GM21576 (cell line): ENCODE measurements around the gene RALGPS1.

ENCODE experiments used
- ATAC-seq: cut with Tn5 transposase; IDR thresholded peaks from one replicate; pipeline ENCODE4 v1.9.1; 2021; ENCODE audit warnings: mild to moderate bottlenecking, moderate library complexity; ENCODE audit not compliant: unreplicated experiment

Gene RALGPS1

GRCh38 chr9:127269449-127269848 is 354.9 kb downstream of the RALGPS1 start:
- ATAC-seq: no peak
